Lung (tissue), 12 donors: Measurements from ENCODE around the gene KIFC3. TPM values are rescaled to one million over a fixed set of nuclear protein-coding genes. Genes with fewer than 3 reads are reported as not detected.

ENCODE experiments used
- ATAC-seq: fragments of 200-7000 bp; cut with Tn5 transposase; one replicate; pipeline ENCODE4 v1.9.1; 2020; ENCODE audit warnings: moderate number of reproducible peaks; ENCODE audit not compliant: insufficient read depth, low FRiP score
- DNase-seq, 3 donors: peaks; one replicate each; pipeline ENCODE4 v3.0.0-alpha.2; 2013 to 2017
- H3K27ac ChIP-seq, 2 donors: one replicate each; pipeline ENCODE4 v1.5.1; 2013; ENCODE audit warnings: mild to moderate bottlenecking in 2 of 2, moderate library complexity in 2 of 2, control low read depth in 1 of 2, inconsistent platforms in 1 of 2, low read depth in 1 of 2, low read length in 1 of 2
- H3K27me3 ChIP-seq, 3 donors: one replicate each; pipeline ENCODE4 v1.5.1; 2013; ENCODE audit warnings: low read length in 2 of 3; ENCODE audit not compliant: control insufficient read depth in 3 of 3, insufficient read depth in 3 of 3
- H3K36me3 ChIP-seq, 4 donors: one replicate each; pipeline ENCODE4 v1.5.1; 2013; ENCODE audit warnings: low read length in 4 of 4, mild to moderate bottlenecking in 1 of 4, moderate library complexity in 1 of 4; ENCODE audit not compliant: control insufficient read depth in 4 of 4, insufficient read depth in 4 of 4
- H3K4me1 ChIP-seq, 5 donors: one replicate each; pipeline ENCODE4 v1.5.1; 2013; ENCODE audit warnings: low read length in 5 of 5, mild to moderate bottlenecking in 2 of 5, moderate library complexity in 1 of 5; ENCODE audit not compliant: control insufficient read depth in 5 of 5, insufficient read depth in 5 of 5
- H3K4me3 ChIP-seq: one replicate; pipeline ENCODE4 v1.5.1; 2013; ENCODE audit warnings: mild to moderate bottlenecking, control low read depth, moderate library complexity
- H3K9ac ChIP-seq, 2 donors: one replicate each; pipeline ENCODE4 v1.5.1; 2013; ENCODE audit warnings: low read length in 2 of 2, control low read depth in 1 of 2; ENCODE audit not compliant: insufficient read depth in 1 of 2
- H3K9me3 ChIP-seq, 4 donors: one replicate each; pipeline ENCODE4 v1.5.1; 2013; ENCODE audit warnings: low read length in 3 of 4, mild to moderate bottlenecking in 1 of 4, moderate library complexity in 1 of 4; ENCODE audit not compliant: control insufficient read depth in 4 of 4, insufficient read depth in 3 of 4
- CTCF ChIP-seq: IDR thresholded peaks from 2 replicates; pipeline ENCODE4 v1.5.1; 2012; ENCODE audit warnings: mild to moderate bottlenecking; ENCODE audit errors: control extremely low read depth, extremely low read depth
- WGBS, 2 donors: extraction: QIAGEN DNeasy Blood & Tissue Kit; methylation state at CpG; one replicate each; pipeline ENCODE4 v1.1.7; 2013; 5-methylcytosine and 5-hydroxymethylcytosine counted together
- polyA plus RNA-seq, 2 donors: library from polyadenylated mRNA; stranded (reverse); fragments of 200-250 nt; gene quantifications; one replicate each; pipeline ENCODE4 v1.2.1, GENCODE V29; 2013
- total RNA-seq, 2 donors: library from RNA; depleted of rRNA in 1 of 2; stranded (reverse); fragments of >200 nt in 1 of 2; gene quantifications; one replicate each; pipeline ENCODE4 v1.2.1, GENCODE V29; 2014 to 2021
- donor health status: control.
- donor health status: control.
- donor health status: Bipolar disorder and iron deficiency.
- donor health status: healthy.
- donor health status: DM: yes; HTN: yes; CAD: no.

KIFC3 gene
- total and polyA plus RNA-seq, 4 donors = 65.9 to 137 (median 89.5) TPM

GRCh38 chr16:57826052-57826451 lies 23.8 kb upstream of the KIFC3 start:
- no peak overlapping the region for H3K9ac ChIP-seq
- H3K4me3 ChIP-seq = no peak overlapping the region
- H3K4me1 ChIP-seq = peaks cover 0 to 12% (median 0%) of the 10 kb centered on the region in 5 donors
- no peak for ATAC-seq
- no peaks in the 10 kb centered on the region for H3K27me3 ChIP-seq
- no peak for DNase-seq
- no peaks in the 10 kb centered on the region for H3K36me3 ChIP-seq
- H3K27ac ChIP-seq = no peak overlapping the region
- no peak for TF ChIP-seq CTCF
- 55 to 82% methylated on average over 4 of the region's 4 CpGs for WGBS, 2 donors
- no peaks in the 10 kb centered on the region for H3K9me3 ChIP-seq

- DNase-seq = no peak
- H3K36me3 ChIP-seq = no peaks in the 10 kb centered on the region
- 64 to 86% methylated on average over 6 of the region's 6 CpGs for WGBS, 2 donors
These were observed 23.2 kb upstream of the KIFC3 start for GRCh38 chr16:57825298-57826044.

GRCh38 chr16:57824888-57825287 lies 22.6 kb upstream of the KIFC3 start:
- ATAC-seq = peak; percentile 67
- WGBS, 2 donors = 66 to 82% methylated on average over 2 of the region's 2 CpGs
- H3K9me3 ChIP-seq = no peaks in the 10 kb centered on the region
- peak overlapping the region in 1 of 2 donors; percentile 66 for H3K27ac ChIP-seq
- DNase-seq = peak; percentile 33 to 76 (median 53)
- H3K4me3 ChIP-seq = no peak overlapping the region
- TF ChIP-seq CTCF = no peak
- no peaks in the 10 kb centered on the region for H3K36me3 ChIP-seq
- peaks cover 0 to 12% (median 0%) of the 10 kb centered on the region in 5 donors for H3K4me1 ChIP-seq
- H3K9ac ChIP-seq = no peak overlapping the region
- H3K27me3 ChIP-seq = no peaks in the 10 kb centered on the region

More at GRCh38 chr16:57825298-57826044, 23.2 kb upstream of the KIFC3 start:
- no peak for ATAC-seq
- Histone ChIP-seq H3K9ac (no peak overlapping the region), H3K4me1 (peaks cover 0 to 12% (median 0%) of the 10 kb centered on the region in 5 donors), H3K4me3 (no peak overlapping the region), H3K9me3 (no peaks in the 10 kb centered on the region), H3K27ac (peak overlapping the region in 1 of 2 donors; percentile 66), H3K27me3 (no peaks in the 10 kb centered on the region)
- TF ChIP-seq CTCF = no peak
